Measurements from ENCODE around the gene MBTPS1.
A peak's percentile ranks its signal among the peaks of the same experiment; 100 is the strongest.

Gene MBTPS1

GRCh38 chr16:84096447-84097005, 20.2 kb downstream of the MBTPS1 start:
- DNase-seq: peak; percentile 96

GRCh38 chr16:84095466-84095865, 21.3 kb downstream of the MBTPS1 start:
- peak in 1 of 2 experiments; percentile 26 for DNase-seq

GRCh38 chr16:84093879-84094270, 22.9 kb downstream of the MBTPS1 start:
- DNase-seq: no peak

GRCh38 chr16:84093120-84093878, 23.4 kb downstream of the MBTPS1 start:
- no peak for DNase-seq

- DNase-seq: peak; percentile 51 to 79
Observed at GRCh38 chr16:84091460-84091859, 25.3 kb downstream of the MBTPS1 start.

- DNase-seq: peak in 1 of 2 experiments; percentile 36
Observed at GRCh38 chr16:84090211-84090610, 26.5 kb downstream of the MBTPS1 start.

- peak; percentile 45 to 77 for DNase-seq
Observed at GRCh38 chr16:84088695-84089395, 27.9 kb downstream of the MBTPS1 start.

GRCh38 chr16:84087466-84088151, 29.1 kb downstream of the MBTPS1 start:
- no peak for DNase-seq

- DNase-seq: no peak
Observed at GRCh38 chr16:84087001-84087400, 29.7 kb downstream of the MBTPS1 start.

GRCh38 chr16:84086341-84086740, 30.4 kb downstream of the MBTPS1 start:
- no peak for DNase-seq

GRCh38 chr16:84085773-84086172, 31.0 kb downstream of the MBTPS1 start:
- DNase-seq: no peak

- DNase-seq: no peak
Observed at GRCh38 chr16:84085271-84085667, 31.5 kb downstream of the MBTPS1 start.

- peak; percentile 79 to 88 for DNase-seq
Observed at GRCh38 chr16:84084570-84085270, 32.0 kb downstream of the MBTPS1 start.

- no peak for DNase-seq
Observed at GRCh38 chr16:84082835-84083569, 33.7 kb downstream of the MBTPS1 start.

- no peak for DNase-seq
Observed at GRCh38 chr16:84082110-84082509, 34.6 kb downstream of the MBTPS1 start.

GRCh38 chr16:84081446-84081989, 35.2 kb downstream of the MBTPS1 start:
- DNase-seq: no peak

GRCh38 chr16:84080813-84081212, 35.9 kb downstream of the MBTPS1 start:
- DNase-seq: no peak

- no peak for DNase-seq
Observed at GRCh38 chr16:84080378-84080777, 36.4 kb downstream of the MBTPS1 start.

- DNase-seq: no peak
Observed at GRCh38 chr16:84079664-84080063, 37.1 kb downstream of the MBTPS1 start.

- DNase-seq: no peak
Observed at GRCh38 chr16:84075376-84075775, 41.4 kb downstream of the MBTPS1 start.

GRCh38 chr16:84074721-84075120, 42.0 kb downstream of the MBTPS1 start:
- no peak for DNase-seq

GRCh38 chr16:84072014-84072413, 44.7 kb downstream of the MBTPS1 start:
- DNase-seq: no peak

Measured in SHP77 (cell line).